HG03575 (cell line): ENCODE measurements around the gene CABP5.
"Not testable (repeated sequence)": the region's sequence is repeated elsewhere in the genome, so short reads cannot be mapped to it uniquely, and the experiment has no call there.

Experiments
- ATAC-seq: cut with Tn5 transposase; IDR thresholded peaks from one replicate; pipeline ENCODE4 v1.9.1; 2021; ENCODE audit not compliant: unreplicated experiment, insufficient number of reproducible peaks, low FRiP score; ENCODE audit errors: extremely low read depth

Gene CABP5

GRCh38 chr19:48043675-48044258 is at the start of gene CABP5:
CABP5 (minus strand) TSS chr19:48044079; CDS start chr19:48043922, 157 bp downstream.
- no peak for ATAC-seq

GRCh38 chr19:48091111-48091718 is 47.3 kb upstream of the CABP5 start:
- not testable (repeated sequence) for ATAC-seq

GRCh38 chr19:48090281-48090802 is 46.5 kb upstream of the CABP5 start:
- ATAC-seq, result no peak

- ATAC-seq, result not testable (repeated sequence)
Observed at GRCh38 chr19:48088991-48089390, 45.1 kb upstream of the CABP5 start.

- ATAC-seq, result no peak
Observed at GRCh38 chr19:48085904-48086864, 42.3 kb upstream of the CABP5 start.

- no peak for ATAC-seq
Observed at GRCh38 chr19:48085076-48085475, 41.2 kb upstream of the CABP5 start.

GRCh38 chr19:48081106-48081505 is 37.2 kb upstream of the CABP5 start:
- no peak for ATAC-seq

- ATAC-seq, result not testable (repeated sequence)
Observed at GRCh38 chr19:48070177-48070769, 26.4 kb upstream of the CABP5 start.

GRCh38 chr19:48069435-48069834 is 25.6 kb upstream of the CABP5 start:
- ATAC-seq, result no peak

- ATAC-seq, result no peak
Observed at GRCh38 chr19:48064509-48064908, 20.6 kb upstream of the CABP5 start.

GRCh38 chr19:48061401-48062344 is 17.8 kb upstream of the CABP5 start:
- ATAC-seq, result no peak

- ATAC-seq, result no peak
Observed at GRCh38 chr19:48060381-48060780, 16.5 kb upstream of the CABP5 start.

- no peak for ATAC-seq
Observed at GRCh38 chr19:48059331-48059730, 15.5 kb upstream of the CABP5 start.

- no peak for ATAC-seq
Observed at GRCh38 chr19:48053856-48054255, 10.0 kb upstream of the CABP5 start.

- no peak for ATAC-seq
Observed at GRCh38 chr19:48053076-48053475, 9.2 kb upstream of the CABP5 start.

GRCh38 chr19:48051335-48052033 is 7.6 kb upstream of the CABP5 start:
- ATAC-seq, result no peak

- ATAC-seq, result no peak
Observed at GRCh38 chr19:48044561-48044960, 682 bp upstream of the CABP5 start.
